Stimulated activated CD8-positive, alpha-beta memory T cell treated with anti-CD3 and anti-CD28 coated beads, Interleukin-7, amount 100 ng/mL, for 1 hour (primary cell): ENCODE data around the gene C14orf93.

Experiments used
- DNase-seq, 2 donors: peaks; one replicate each; pipeline ENCODE4 v3.0.0-alpha.2; 2020; ENCODE audit warnings: low read depth in 2 of 2

Gene C14orf93

GRCh38 chr14:22994762-22995275 is 15.1 kb downstream of the C14orf93 start:
- no peak for DNase-seq

- no peak for DNase-seq
Measured at GRCh38 chr14:22993517-22993916, 16.4 kb downstream of the C14orf93 start.

- DNase-seq = no peak
Measured at GRCh38 chr14:22991852-22992251, 18.1 kb downstream of the C14orf93 start.

DNA sequence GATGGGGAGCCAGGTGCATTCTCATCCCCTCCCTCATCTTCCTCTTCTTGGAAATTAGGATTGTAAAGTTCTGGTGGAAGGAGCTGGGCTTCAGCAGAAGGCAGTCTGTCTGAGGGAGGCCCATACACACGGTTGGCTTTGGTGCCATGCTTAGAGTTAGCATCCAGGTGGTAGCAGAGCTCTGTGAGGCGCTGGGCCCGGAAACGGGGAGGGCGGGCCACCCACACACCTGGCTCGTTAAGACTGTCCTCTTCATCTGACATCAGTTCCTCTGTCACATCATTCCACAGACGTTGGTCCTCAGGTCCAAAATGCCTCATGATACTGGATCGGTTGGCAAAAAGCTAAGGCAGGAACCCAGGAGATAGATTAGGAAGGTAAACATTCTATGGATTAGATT is 22.7 kb downstream of the C14orf93 start:
- no peak for DNase-seq

- peak; percentile 75 to 90 for DNase-seq
Measured at GRCh38 chr14:22986508-22987054, 23.4 kb downstream of the C14orf93 start.

DNA sequence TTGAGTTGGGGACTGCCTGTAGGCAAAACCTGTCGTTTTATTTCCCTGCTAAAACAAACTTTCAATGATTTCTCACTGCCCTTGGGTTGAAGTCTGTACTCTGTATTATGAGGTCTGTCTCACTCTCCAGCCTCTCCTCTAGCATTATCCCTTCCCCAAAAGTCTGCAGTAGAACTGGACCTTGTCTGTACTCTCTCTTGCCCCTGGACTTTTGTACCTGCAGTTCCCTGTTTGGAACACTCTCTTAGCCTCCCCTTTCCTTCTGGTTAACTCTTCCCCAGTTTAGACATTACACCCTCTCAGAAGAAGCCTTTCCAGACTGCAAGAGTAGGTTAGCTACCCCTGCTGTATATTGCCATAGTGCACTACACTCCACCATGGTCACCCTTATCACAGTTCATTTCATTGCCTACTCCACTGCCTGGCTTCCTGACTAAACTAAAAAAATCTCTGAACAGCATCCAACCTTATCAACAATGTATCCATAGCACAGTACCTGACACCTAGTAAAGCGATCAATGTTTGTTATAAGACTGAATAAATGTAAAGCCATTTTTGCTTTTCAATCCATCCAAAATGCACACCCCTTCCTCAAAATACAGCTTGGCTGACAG is 23.9 kb downstream of the C14orf93 start:
- DNase-seq = no peak

DNA sequence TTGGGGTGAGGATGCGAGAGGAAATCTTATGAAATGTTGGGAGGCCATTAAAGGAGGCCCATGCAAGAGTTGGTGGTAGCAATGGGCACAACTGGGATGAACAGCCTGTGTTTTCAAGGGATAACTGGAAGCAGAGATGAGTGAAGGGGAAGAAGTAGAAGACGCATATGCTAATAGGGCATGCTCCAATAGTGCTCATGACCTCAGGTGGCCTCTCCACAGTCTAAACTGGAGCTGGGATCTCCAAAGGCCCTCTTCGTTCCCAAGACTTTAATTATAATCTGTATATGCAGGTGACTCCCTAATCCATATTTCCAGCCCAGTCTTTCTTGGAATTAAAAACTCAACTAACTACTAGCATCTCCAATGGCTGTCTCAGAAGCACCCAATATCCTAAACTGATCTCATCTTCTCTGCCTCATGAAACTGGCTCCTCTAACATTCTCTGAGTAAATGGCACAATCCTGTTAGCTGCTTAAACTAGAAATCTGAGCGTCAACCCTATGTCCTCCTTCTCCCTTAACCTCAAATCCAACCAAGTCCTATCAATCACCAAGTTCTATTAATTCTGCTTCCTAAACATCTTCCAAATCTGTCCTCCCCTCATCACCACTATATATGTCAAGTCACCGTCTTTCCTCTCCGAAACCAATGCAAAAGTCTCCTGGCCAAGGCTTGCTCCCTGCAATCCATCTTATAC is 24.8 kb downstream of the C14orf93 start:
- no peak for DNase-seq

GRCh38 chr14:22982477-22983245 is 27.3 kb downstream of the C14orf93 start, which contains the start of gene AJUBA:
Gene AJUBA, minus strand, starts transcription at chr14:22982551. Its CDS starts 285 bp downstream, at chr14:22982266.
- DNase-seq = peak; percentile 32 to 42

DNA sequence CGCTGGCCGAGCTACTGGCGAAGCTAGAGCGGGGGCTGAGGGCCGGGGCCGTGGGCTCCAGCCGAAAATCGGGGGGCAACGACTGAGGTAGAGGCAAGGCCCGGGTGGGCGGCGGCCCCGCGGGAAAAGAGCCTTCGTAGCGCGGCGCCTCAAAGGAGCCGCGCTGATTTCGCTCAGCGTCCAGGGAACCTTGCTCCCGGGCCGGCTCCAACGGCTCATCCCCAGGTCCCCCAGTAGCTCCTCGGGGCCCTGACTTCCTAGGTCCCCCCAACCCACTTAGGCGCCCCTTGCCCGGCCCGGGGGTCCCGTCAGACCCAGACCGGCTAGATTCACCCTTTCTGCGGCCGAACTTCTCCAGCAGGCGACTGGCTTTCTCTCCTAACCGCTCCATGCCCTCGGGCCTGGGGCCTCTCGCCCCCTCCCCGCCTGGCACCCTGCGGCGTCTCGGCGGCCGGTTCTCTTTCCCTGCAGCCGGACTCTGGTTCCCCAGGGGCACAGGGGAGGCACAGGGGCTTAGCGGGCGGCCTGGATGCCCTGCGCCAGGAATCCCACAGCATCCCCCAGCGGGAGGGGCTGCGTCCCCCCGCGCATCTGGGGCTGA is 28.0 kb downstream of the C14orf93 start:
- no peak for DNase-seq

DNA sequence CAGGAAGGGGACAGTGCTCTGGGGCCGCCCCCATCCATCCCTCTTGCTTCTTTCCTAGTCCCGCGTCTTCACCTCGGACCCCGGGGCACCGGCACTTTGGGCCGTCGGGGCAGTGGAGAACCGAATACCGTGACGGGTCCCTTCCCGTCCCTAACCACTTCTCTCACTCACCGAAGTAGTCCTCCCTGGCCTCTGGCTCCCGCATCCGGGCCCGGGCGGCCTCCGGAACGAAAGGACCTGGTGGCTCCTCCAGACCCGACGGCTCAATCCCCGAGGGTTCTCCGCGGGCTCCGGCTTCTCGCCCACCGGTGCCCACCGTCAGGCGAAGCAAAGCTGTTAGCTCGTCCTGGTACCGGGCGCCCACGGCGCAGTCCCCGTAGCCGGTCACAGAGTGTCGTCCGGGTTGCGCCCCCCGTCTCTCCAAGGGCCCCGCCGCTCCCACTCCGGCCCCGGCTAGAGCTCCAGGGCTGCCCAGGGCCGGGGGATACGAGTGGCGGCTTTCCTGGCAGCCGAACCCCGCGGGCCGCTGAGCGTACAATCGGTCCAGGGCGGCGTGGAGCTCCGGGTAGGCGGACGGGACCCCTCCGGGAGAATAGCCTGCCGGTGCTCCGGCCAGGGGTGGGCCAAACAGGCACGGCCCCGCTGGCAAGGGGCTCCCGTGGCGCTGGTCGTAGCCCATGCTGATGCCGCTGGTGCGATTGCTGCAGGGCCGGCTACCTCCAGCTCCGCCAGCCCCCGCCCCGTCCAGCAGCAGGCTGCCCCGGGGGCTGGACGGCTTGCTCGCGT is 28.7 kb downstream of the C14orf93 start:
- DNase-seq = no peak

- DNase-seq = no peak
Measured at GRCh38 chr14:22980672-22981089, 29.3 kb downstream of the C14orf93 start.

GRCh38 chr14:22979748-22980392 is 30.1 kb downstream of the C14orf93 start:
- DNase-seq = no peak

GRCh38 chr14:22978981-22979671 is 30.8 kb downstream of the C14orf93 start:
- DNase-seq = no peak

DNA sequence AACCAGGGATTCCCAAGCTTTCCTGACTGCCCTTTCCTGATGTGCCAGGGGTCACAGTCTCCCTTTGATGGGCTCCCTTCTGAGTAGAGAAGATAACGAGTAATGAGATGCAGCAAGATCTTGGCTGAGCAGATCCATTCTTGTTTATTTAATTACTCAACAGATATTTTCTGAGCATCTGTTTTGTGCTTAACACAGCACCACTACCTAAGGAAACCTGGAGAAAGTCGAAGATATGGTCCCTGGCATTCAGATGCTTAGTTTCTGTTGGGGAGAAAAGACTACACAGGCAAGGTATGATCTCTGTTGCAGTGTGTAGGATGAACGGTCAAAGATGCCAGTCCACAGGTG is 31.5 kb downstream of the C14orf93 start:
- no peak for DNase-seq

DNA sequence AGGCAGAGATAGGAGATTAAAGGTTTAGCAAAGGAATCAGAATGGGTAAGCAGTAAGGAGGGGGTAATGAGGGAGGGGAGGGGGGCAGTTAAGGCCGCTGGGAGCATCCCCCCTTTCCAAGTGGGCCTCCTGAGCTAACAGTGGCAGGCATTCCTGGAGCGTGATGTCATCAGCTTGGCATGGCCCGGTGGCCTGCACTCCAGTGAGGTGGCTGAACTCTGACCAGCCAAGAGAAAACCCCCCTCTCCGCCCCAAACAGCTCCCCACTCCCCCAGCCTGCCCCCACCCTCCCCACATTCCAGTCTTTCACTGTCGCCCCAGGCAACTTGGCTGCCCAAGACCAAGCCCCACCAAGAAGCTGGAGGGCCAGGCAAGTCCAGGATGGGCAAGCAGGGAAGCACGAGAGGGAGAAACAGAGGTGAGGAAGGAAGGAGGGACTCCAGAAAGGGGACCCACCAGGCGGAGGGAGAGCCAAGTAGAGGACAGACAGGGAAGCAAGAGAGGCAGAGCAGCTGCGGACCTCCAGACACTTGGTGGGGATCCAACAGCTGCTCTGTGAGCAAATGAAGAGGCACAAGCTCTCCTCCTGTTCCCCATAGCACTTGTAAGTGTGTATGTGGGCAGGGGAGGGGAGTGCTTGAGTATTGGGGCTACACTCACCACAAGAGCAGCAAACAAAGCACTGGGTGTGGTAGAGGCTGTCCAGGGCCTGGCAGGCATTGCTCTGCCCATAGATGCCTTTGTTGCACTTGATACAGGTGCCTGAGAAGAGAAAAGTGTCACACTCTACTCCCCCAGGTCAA is 32.1 kb downstream of the C14orf93 start:
- no peak for DNase-seq

GRCh38 chr14:22977434-22977683 is 32.6 kb downstream of the C14orf93 start:
- DNase-seq = no peak

- DNase-seq = no peak
Measured at GRCh38 chr14:22976620-22977433, 33.1 kb downstream of the C14orf93 start.

- DNase-seq = no peak
Measured at GRCh38 chr14:22974530-22975313, 35.2 kb downstream of the C14orf93 start.
